COLO829 (cell line): ENCODE measurements around the gene OR13C8.
"Not testable (repeated sequence)": the region's sequence is repeated elsewhere in the genome, so short reads cannot be mapped to it uniquely, and the experiment has no call there.

Experiments used
- DNase-seq: peaks from one replicate; pipeline ENCODE4 v3.0.0; 2012; ENCODE audit warnings: low spot score

OR13C8 gene, protein sequence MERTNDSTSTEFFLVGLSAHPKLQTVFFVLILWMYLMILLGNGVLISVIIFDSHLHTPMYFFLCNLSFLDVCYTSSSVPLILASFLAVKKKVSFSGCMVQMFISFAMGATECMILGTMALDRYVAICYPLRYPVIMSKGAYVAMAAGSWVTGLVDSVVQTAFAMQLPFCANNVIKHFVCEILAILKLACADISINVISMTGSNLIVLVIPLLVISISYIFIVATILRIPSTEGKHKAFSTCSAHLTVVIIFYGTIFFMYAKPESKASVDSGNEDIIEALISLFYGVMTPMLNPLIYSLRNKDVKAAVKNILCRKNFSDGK

GRCh38 chr9:104568868-104569267 lies at the start of gene OR13C8:
Gene OR13C8 (plus strand): TSS chr9:104569168. CDS start chr9:104569168, 0 bp downstream.
- DNase-seq = no peak

- not testable (repeated sequence) for DNase-seq
Observed at GRCh38 chr9:104520241-104520640, 48.7 kb upstream of the OR13C8 start.

DNA sequence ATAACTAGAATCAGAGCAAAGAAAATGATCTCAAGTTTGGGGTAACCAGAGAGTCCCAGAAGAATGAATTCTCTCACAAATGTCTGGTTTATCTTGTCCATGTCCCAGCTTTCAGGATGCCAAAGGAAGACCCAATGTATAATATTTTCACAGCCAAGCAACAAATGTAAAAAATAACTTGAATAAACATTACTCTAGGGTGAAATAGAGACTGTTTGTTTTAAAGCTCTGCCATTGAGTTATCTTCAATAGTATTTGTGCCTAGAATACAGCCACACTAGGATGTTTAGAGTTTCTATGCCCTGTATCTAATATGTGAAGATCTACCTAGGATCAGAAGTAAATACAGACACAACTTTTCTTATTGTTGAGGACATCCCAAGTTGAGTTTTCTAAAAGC lies 41.9 kb upstream of the OR13C8 start, which contains the start of gene OR13C4:
Gene OR13C4, minus strand, starts transcription at position 101 of the 400 bp plus-strand sequence. Its CDS starts 0 bp downstream, at position 101.
- DNase-seq = no peak

- DNase-seq = no peak
Observed at GRCh38 chr9:104536756-104537155, 32.2 kb upstream of the OR13C8 start, which contains the start of gene OR13C3. Gene OR13C3 (minus strand): TSS chr9:104536856. CDS start chr9:104536723, 133 bp downstream.

DNA sequence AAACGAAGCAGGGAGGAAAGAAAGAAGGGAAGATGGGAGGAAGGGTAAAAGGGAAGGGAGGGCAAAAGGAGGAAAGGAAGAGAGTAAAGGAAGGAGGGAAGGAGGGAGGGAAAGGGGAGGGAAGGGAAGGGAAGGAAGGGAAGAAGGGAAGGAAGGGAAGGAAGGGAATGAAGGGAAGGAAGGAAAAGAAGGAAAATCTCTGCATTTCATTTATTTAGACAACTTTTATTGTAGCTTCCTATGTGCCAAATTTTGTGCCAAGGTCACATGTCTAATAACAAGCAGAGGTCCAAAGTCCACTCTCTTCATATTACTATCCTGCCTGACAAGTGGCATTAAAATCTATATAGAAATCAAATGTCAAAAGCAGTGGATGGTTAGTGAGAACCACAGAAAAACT lies 29.7 kb upstream of the OR13C8 start:
- DNase-seq = no peak

DNA sequence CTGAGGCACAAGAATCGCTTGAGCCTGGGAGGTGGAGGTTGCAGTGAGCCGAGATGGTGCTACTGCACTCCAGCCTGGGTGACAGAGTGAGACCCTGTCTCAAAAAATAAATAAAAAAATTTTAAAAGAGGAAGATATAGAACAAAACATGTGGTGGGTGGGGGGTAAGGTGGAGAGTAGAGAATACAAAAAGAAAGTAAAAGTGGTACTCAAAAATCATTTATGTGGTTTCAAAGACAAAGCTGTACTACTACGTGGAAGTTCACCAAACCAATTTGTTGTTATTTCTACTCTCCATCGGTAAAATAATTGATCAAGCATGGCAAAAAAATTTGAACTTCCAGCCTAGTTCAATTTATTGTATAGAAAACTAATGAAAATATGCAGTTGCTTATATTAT lies 24.3 kb upstream of the OR13C8 start:
- no peak for DNase-seq

GRCh38 chr9:104553261-104553660 lies 15.7 kb upstream of the OR13C8 start:
- DNase-seq = no peak

GRCh38 chr9:104555521-104555920 lies 13.4 kb upstream of the OR13C8 start:
- DNase-seq = no peak

- no peak for DNase-seq
Observed at GRCh38 chr9:104556830-104557634, 11.9 kb upstream of the OR13C8 start.

DNA sequence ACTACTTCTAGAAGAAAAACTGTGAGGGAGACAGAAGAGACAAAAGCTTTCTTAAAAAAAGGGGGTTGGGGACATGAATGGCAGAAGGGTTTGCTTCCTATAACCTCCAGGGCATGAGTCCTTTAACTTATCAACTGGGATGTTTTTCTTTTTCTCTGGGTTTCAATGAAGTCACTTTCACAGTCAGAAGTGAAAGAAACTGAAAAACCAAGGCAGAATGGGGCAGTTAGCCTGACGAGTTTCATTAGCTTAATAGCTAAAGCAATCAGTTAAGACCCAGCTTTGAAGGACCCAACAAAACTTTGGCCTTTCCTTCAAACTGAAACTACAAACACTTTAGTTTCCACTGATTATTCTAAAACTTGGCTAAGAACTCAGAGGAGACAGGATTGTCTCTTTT lies 4.6 kb upstream of the OR13C8 start:
- DNase-seq = no peak

- DNase-seq = no peak
Observed at GRCh38 chr9:104572612-104573011, 3.6 kb downstream of the OR13C8 start.

DNA sequence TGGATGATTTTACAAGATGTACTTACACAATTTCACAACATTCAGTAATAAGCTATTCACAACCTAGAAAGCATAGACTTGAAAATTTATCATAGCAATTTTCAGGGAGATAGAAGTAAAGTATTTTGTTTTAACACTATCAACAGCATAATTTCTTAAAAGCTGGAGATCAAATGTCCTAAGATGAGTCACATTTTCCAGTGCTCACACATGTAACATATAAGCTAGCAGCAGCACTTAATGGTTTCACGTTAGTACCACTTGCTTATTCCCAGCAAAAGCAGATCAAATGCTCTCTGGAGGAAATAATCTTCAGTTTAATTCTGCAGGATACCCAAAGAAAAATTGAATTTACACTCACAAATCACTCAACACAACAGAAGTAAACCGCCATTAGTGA lies 6.5 kb downstream of the OR13C8 start:
- DNase-seq = no peak

- DNase-seq = no peak
Observed at GRCh38 chr9:104577263-104577662, 8.3 kb downstream of the OR13C8 start.

DNA sequence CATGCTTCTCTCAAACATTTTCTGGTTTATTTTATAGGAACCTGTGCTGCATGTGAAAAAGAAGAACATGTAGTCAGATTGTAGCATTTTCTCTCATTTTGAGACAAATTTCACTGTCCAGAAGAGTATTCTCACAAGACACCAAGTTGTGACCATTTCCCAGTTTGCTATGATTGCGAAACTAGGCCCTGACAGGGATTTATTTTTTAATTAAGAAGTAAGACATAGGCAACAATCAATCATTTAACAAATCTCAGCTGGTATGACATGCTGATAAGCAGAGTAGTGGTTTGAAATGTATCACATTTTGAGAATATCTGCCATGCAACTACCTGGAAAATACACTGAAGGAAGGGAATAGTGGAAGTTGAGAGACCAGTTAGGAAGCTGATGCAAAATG lies 11.6 kb downstream of the OR13C8 start:
- no peak for DNase-seq

GRCh38 chr9:104586496-104587180 lies 17.7 kb downstream of the OR13C8 start:
- no peak for DNase-seq

DNA sequence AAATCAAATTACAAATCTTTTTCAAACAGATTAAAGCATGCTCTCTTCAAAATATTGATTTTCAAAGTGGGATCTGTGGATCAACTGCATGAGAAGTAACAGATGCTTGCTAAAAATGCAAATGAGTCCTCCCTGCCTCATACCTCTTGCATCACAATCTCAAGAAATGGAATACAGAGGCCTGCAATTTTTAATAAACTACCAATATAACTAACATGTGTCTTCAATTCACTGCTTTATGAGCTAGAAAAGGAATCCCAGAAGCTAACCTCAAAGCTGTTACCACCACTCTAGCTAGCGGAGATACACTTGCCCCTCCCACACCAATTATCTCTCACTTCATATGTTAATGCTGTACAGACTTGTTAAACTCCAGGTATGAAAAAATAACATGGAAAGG lies 20.7 kb downstream of the OR13C8 start:
- no peak for DNase-seq

GRCh38 chr9:104598749-104599148 lies 29.8 kb downstream of the OR13C8 start:
- DNase-seq = not testable (repeated sequence)

- DNase-seq = not testable (repeated sequence)
Observed at GRCh38 chr9:104599313-104599712, 30.3 kb downstream of the OR13C8 start, which contains the start of gene OR13C5. Gene OR13C5 (minus strand): TSS chr9:104599413. CDS start chr9:104599413, 0 bp downstream.

DNA sequence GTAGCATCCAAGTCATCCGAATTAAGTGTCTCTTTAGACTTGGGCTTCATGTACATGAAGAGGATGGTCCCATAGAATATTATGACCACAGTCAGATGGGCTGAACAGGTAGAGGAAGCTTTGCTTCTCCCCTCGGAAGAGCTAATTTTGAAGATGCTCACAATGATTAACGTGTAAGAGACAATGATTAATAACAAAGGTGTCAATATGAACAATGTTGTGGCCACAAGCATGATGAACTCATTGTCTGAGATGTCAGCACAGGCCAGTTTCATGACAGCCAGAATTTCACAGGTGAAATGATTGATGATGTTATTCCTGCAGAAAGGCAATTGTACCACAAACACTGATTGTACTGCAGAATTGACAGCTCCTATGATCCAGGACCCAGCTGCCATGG lies 35.8 kb downstream of the OR13C8 start:
- DNase-seq = no peak

DNA sequence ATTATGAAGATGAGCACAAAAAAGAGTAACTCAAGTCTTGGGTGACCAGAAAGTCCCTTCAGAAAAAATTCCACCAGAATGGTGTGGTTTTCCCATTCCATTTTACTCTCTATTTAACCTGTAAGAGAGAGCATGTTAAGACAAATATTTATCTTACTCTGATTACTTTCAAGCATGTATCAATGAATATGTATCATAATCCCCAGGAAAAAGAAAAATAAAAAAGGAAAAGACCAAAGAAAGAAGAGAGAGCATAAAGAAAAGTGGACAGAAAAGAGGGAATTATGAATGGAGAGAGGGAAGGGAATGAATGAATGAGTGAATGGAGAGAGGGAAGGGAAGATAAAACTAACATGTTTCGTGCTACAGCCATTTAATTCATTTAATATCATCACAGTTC lies 36.6 kb downstream of the OR13C8 start, which contains the start of gene OR13C2:
Gene OR13C2, minus strand, starts transcription at position 101 of the 400 bp plus-strand sequence. Its CDS starts 0 bp downstream, at position 101.
- DNase-seq = not testable (repeated sequence)

DNA sequence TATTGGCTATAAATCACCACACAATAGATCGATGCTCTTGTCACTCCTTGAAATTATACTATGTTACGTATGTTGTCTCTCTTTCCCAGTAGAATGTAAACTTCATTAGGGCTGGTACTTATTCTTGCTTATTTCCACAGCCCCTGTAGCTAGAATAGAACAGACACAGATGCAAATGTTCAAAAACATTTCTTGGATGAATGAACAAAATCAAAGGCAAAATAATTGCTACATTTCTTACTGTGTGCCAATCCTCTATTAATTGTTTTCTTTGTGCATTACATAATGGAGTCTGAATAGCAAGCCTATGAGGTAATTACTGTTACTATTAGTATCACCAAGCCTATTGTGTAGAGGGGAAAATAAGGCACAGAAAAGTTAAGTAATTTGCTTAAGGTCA lies 37.2 kb downstream of the OR13C8 start:
- DNase-seq = no peak

DNA sequence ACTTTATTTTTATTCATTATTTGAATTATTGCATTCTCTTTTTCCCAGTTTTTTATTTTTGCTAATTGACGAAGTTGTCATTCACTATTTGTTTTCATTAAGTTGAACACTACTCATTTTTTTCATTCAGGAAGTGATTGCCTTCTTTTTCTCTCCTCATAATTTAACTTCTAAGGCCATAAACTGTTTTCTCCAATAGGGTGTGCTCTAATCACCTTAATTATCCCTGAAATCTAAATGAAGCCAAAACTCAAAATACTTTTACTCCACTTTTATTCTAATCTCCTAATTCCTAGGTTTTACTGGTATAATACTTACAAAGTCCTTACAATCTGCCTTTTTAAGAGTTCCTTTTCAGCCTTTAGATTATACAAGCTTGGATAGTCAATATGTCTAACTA lies 39.4 kb downstream of the OR13C8 start:
- DNase-seq = no peak
